Measurements from ENCODE around the gene PIANP.

The PIANP gene

GRCh38 chr12:6699989-6700645 is 498 bp downstream of the PIANP start:
- Histone ChIP-seq H3K4me1 (ENCODE audit: low read length) (peaks cover 28% of the 10 kb centered on the region), H3K9me3 (ENCODE audit: insufficient read depth, low read length) (no peaks in the 10 kb centered on the region), H3K4me2 (ENCODE audit: low read length) (no peak overlapping the region), H3K27me3 (ENCODE audit: low read depth, low read length) (0 out of 2 replicates have a peak, but pooled peaks cover 3% of the 10 kb centered on the region), H4K20me1 (ENCODE audit: insufficient read depth, low read length) (no peaks in the 10 kb centered on the region), H3K36me3 (replicated peaks; ENCODE audit: low read depth, low read length) (no peaks in the 10 kb centered on the region), H3K27ac (ENCODE audit: low read length) (no peak overlapping the region), H2AFZ (ENCODE audit: low read depth, low read length) (no peak overlapping the region), H3K9ac (ENCODE audit: low read length) (no peak overlapping the region), H3K79me2 (ENCODE audit: low read length) (no peaks in the 10 kb centered on the region), H3K4me3 (ENCODE audit: low read length) (no peak overlapping the region)
- no peak for TF ChIP-seq EZH2phosphoT487 (IDR thresholded peaks at IDR 0.05; ENCODE audit: low read depth)

GRCh38 chr12:6699259-6699988 is 1.2 kb downstream of the PIANP start:
- no peaks in the 10 kb centered on the region for H3K79me2 ChIP-seq (ENCODE audit: low read length)
- H2AFZ ChIP-seq (ENCODE audit: low read depth, low read length), result no peak overlapping the region
- no peak overlapping the region for H3K4me3 ChIP-seq (ENCODE audit: low read length)
- no peaks in the 10 kb centered on the region for H3K36me3 ChIP-seq (replicated peaks; ENCODE audit: low read depth, low read length)
- peaks cover 28% of the 10 kb centered on the region for H3K4me1 ChIP-seq (ENCODE audit: low read length)
- no peak overlapping the region for H3K27ac ChIP-seq (ENCODE audit: low read length)
- no peak overlapping the region for H3K9ac ChIP-seq (ENCODE audit: low read length)
- H3K27me3 ChIP-seq (ENCODE audit: low read depth, low read length), result 0 out of 2 replicates have a peak, but pooled peaks cover 3% of the 10 kb centered on the region
- TF ChIP-seq CTCF (IDR thresholded peaks at IDR 0.05; ENCODE audit: low read depth, low read length), result no peak
- no peak for TF ChIP-seq EZH2phosphoT487 (IDR thresholded peaks at IDR 0.05; ENCODE audit: low read depth)
- H3K9me3 ChIP-seq (ENCODE audit: insufficient read depth, low read length), result no peaks in the 10 kb centered on the region
- no peak overlapping the region for H3K4me2 ChIP-seq (ENCODE audit: low read length)
- no peaks in the 10 kb centered on the region for H4K20me1 ChIP-seq (ENCODE audit: insufficient read depth, low read length)

- no peaks in the 10 kb centered on the region for H3K79me2 ChIP-seq (ENCODE audit: low read length)
- H2AFZ ChIP-seq (ENCODE audit: low read depth, low read length), result no peak overlapping the region
- no peak overlapping the region for H3K9ac ChIP-seq (ENCODE audit: low read length)
- no peak for TF ChIP-seq EZH2phosphoT487 (IDR thresholded peaks at IDR 0.05; ENCODE audit: low read depth)
- no peaks in the 10 kb centered on the region for H3K9me3 ChIP-seq (ENCODE audit: insufficient read depth, low read length)
- H3K27ac ChIP-seq (ENCODE audit: low read length), result no peak overlapping the region
- 0 out of 2 replicates have a peak, but pooled peaks cover under 1% of the 10 kb centered on the region for H3K27me3 ChIP-seq (ENCODE audit: low read depth, low read length)
- no peaks in the 10 kb centered on the region for H4K20me1 ChIP-seq (ENCODE audit: insufficient read depth, low read length)
- no peaks in the 10 kb centered on the region for H3K36me3 ChIP-seq (replicated peaks; ENCODE audit: low read depth, low read length)
- H3K4me3 ChIP-seq (ENCODE audit: low read length), result no peak overlapping the region
- H3K4me1 ChIP-seq (ENCODE audit: low read length), result peaks cover 25% of the 10 kb centered on the region
- no peak overlapping the region for H3K4me2 ChIP-seq (ENCODE audit: low read length)
Measured at GRCh38 chr12:6698352-6699046, 2.1 kb downstream of the PIANP start.

- no peaks in the 10 kb centered on the region for H4K20me1 ChIP-seq (ENCODE audit: insufficient read depth, low read length)
- no peaks in the 10 kb centered on the region for H3K79me2 ChIP-seq (ENCODE audit: low read length)
- H3K27ac ChIP-seq (ENCODE audit: low read length), result no peak overlapping the region
- H3K4me1 ChIP-seq (ENCODE audit: low read length), result peaks cover 25% of the 10 kb centered on the region
- no peak overlapping the region for H3K9ac ChIP-seq (ENCODE audit: low read length)
- no peaks in the 10 kb centered on the region for H3K36me3 ChIP-seq (replicated peaks; ENCODE audit: low read depth, low read length)
- H3K9me3 ChIP-seq (ENCODE audit: insufficient read depth, low read length), result no peaks in the 10 kb centered on the region
- no peak overlapping the region; the same call in 1 of the 2 replicates for H2AFZ ChIP-seq (ENCODE audit: low read depth, low read length)
- no peak overlapping the region for H3K4me3 ChIP-seq (ENCODE audit: low read length)
- H3K4me2 ChIP-seq (ENCODE audit: low read length), result peak overlapping the region; percentile 42; the same call in 1 of the 2 replicates
- TF ChIP-seq EZH2phosphoT487 (IDR thresholded peaks at IDR 0.05; ENCODE audit: low read depth) (no peak), CTCF (IDR thresholded peaks at IDR 0.05; ENCODE audit: low read depth, low read length) (peak; percentile 58)
- no peaks in the 10 kb centered on the region for H3K27me3 ChIP-seq (ENCODE audit: low read depth, low read length)
Measured at GRCh38 chr12:6697584-6698351, 2.8 kb downstream of the PIANP start.
